Activated CD4-positive, alpha-beta T cell treated with anti-CD3 and anti-CD28 coated beads, Interleukin-2, amount 50 U/mL, for 16 hours (primary cell): ENCODE results near the gene CEACAM19.
"Not testable (repeated sequence)": the region's sequence is repeated elsewhere in the genome, so short reads cannot be mapped to it uniquely, and the experiment has no call there.

Source experiments
- DNase-seq: peaks from one replicate; pipeline ENCODE4 v3.0.0-alpha.2; 2020

CEACAM19 gene

DNA sequence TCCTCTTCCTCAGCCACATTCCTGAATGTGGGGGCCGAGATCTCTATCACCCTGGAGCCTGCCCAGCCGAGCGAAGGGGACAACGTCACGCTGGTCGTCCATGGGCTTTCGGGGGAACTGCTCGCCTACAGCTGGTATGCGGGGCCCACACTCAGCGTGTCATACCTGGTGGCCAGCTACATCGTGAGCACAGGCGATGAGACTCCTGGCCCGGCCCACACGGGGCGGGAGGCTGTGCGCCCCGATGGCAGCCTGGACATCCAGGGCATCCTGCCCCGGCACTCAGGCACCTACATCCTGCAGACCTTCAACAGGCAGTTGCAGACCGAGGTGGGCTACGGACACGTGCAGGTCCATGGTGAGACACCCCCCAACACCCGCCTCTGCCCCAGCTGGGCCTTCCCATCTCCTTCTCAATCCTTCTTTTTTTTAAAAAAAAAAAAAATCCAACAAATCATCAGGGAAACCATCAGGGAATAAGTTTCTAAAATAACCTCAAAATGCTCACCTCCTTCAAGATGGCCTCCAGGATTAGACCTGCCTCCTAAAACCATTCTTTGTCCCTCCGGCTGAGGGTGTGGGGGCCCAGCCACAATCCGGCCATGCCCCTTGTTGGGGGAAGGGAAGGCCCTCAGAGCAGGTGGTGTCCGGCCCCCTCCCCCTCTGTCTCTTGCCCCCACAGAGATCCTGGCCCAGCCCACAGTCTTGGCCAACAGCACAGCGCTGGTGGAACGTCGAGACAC lies 32.2 kb downstream of the CEACAM19 start:
- DNase-seq = no peak

- DNase-seq = no peak
These were observed 33.7 kb downstream of the CEACAM19 start for GRCh38 chr19:44704982-44705381.

- DNase-seq = no peak
These were observed 34.3 kb downstream of the CEACAM19 start for GRCh38 chr19:44705502-44706010.

- DNase-seq = no peak
These were observed 35.4 kb downstream of the CEACAM19 start for GRCh38 chr19:44706506-44707236.

DNA sequence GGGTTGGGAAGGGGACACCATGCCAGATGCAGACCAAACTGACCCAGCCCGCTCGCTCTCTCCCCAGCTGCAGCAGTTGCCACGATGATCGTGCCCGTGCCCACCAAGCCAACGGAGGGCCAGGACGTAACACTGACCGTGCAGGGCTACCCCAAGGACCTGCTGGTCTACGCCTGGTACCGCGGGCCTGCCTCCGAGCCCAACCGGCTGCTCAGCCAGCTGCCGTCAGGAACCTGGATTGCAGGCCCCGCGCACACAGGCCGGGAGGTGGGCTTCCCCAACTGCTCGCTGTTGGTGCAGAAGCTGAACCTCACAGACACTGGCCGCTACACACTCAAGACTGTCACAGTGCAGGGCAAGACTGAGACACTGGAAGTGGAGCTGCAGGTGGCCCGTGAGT lies 36.5 kb downstream of the CEACAM19 start:
- DNase-seq = no peak

GRCh38 chr19:44708940-44709339 lies 37.7 kb downstream of the CEACAM19 start:
- no peak for DNase-seq

GRCh38 chr19:44709434-44710266 lies 38.4 kb downstream of the CEACAM19 start:
- not testable (repeated sequence) for DNase-seq

DNA sequence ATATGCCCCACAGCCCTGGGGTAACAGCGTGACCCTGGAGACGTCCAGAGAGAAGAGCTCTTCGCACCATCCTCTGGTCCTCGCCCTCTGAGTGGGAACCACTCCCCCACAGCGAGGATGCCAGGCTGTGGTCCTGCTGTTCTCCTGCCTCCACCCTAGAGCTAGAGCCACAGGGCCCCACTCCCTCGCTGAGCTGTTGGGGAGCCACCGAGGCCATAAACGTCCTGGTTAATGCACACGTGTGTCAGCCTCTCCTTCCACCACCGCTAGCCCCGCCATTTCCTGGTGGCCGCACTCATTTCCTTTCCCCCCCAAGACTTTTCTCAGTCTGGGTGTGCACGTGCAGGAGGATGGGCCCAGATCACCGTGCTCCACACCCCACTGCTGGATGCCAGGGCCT lies 39.2 kb downstream of the CEACAM19 start:
- DNase-seq = no peak

DNA sequence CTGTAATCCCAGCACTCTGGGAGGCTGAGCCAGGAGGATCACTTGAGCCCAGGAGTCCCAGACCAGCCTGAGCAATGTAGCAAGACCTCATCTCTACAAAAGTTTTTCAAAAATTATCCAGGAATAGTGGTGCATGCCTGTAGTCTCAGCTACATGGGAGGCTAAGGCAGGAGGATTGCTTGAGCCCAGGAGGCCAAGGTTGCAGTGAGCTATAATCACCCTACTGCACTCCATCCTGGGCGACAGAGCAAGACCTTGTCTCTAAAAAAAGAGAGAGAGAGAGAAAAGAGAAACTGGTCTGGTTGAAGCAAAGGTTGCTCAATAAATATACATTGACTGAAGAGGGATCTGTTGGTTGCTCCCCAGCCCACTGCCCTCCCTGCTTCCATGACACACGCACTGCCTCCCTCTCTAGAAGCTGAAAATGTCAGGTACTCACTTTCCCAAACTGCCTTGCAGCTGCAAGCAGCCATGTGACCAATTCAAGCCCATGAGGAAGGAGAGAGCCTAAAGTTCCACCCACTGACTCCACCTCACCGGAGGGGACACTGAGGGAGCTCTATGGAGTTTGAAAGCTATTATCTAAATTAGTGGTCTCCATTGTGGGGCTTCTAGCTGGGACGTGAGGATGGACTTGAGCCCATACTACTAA lies 41.7 kb downstream of the CEACAM19 start:
- DNase-seq = no peak

DNA sequence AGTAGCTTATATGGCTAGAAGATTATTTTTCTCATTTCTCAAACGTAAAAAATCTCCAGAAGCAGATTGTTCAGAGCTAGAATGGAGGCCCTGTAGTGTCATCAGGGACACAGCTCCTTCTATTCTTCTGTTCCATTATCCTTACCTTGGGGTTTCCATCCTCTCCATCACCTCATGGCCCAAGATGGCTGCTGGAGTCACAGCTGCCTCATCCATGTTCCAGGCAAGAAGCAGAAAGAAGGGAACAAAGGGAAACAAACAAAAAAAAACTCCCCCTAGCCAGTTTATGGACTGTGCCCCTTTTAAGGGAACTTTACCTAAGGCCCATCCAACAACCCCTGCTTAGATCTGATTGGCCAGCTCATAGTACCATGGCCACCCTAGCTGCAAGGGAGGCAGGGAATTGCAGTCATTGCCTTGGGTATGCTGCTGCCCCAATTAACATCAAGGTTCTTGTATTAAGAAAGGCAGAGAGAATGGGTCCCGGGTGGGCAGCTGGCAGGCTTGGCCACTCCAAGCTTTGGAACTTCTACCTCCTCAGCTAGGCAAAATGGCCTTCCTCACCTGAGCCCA lies 43.4 kb downstream of the CEACAM19 start:
- DNase-seq = no peak

- no peak for DNase-seq
These were observed 46.3 kb downstream of the CEACAM19 start for GRCh38 chr19:44717603-44718002.

DNA sequence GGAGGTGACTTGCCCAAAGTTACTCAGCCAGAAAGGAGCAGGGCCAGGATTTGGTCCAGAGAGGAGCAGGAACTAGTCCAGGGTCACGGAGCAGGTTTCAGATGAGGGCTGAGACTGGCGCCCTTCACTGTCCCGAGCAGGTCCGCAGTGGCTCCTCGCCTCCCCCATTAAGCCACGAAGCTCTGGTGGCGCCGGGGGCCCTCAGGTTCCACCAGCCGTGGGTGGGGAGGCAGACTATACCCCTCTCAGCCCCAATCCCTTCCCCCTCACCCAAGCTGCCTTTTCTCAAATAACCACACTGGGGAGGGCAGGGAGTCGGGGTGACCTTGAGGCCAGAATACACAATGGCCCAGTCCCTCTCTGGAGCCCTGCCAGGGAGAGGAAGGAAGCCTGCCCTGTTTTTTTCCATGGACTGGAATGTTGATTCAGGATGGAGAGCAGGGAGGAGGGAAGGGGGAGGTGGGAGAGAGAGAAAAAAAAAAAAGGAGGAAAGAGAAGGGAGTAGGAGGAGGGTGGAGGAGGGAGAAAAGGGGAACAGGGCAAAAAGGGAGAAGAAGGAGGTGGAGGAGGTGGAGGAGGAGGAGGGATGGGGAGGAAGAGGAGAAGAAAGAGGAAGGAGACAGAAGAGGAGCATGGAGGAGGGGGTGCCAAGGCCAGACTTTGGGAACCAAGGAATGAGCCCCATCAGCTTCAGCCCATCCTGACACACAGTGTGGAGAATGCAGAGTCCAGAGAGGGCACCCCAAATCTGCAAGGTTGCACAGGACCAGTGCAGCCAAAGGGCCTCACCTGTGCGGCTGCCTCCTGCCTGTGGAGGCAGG lies 47.4 kb downstream of the CEACAM19 start:
- no peak for DNase-seq

GRCh38 chr19:44719262-44719701 lies 48.0 kb downstream of the CEACAM19 start:
- DNase-seq = no peak

DNA sequence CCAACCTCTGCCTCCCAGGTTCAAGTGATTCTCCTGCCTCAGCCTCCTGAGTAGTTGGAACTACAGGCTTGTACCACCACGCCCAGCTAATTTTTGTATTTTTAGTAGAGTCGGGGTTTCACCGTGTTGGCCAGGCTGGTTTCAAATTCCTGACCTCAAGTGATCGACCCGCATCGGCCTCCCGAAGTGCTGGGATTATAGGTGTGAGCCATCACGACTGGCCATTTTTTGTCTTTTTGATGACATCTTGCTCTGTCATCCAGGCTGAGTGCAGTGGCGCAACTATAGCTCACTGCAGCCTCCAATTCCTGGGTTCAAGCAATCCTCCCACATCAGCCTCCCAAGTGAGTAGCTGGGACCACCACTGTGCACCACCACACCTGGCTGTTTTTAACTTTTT lies 49.1 kb downstream of the CEACAM19 start:
- DNase-seq = not testable (repeated sequence)

- DNase-seq = no peak
These were observed 49.7 kb downstream of the CEACAM19 start for GRCh38 chr19:44720945-44721344.

- not testable (repeated sequence) for DNase-seq
These were observed 50.1 kb downstream of the CEACAM19 start for GRCh38 chr19:44721369-44721768.

GRCh38 chr19:44722131-44723121 lies 51.1 kb downstream of the CEACAM19 start:
- DNase-seq = peak; percentile 42

DNA sequence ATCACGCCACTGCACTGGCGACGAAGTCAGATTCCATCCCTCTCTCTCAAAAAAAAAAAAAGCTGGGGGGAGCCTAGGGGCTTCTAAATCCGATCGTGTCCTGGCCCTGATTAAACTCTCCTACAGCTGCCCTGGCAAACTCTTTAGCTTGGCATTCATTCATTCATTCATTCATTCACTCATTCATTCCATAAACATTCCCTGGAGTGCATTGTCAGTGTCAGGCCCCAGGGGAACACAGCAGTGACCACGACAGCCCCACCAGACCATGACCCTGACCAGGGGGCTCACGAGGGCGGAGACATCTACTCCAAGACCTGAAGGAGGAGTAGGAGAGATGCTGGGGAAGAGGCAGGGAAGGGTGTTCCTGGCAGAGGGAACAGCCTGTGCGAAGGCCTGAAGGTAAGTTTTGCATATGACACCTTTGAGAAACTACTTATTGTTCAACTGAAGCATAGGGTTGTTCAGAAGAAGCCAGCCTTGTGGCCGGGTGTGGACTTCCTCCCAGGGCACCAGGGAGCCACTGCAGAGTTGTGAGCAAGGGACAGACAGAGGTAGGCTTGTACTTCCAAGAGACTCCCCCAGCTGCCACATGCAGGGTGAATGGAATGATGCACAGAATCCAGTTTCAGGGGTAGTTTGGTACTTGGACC lies 52.1 kb downstream of the CEACAM19 start:
- no peak for DNase-seq

- DNase-seq = peak; percentile 81
These were observed 52.7 kb downstream of the CEACAM19 start for GRCh38 chr19:44723952-44724319.

DNA sequence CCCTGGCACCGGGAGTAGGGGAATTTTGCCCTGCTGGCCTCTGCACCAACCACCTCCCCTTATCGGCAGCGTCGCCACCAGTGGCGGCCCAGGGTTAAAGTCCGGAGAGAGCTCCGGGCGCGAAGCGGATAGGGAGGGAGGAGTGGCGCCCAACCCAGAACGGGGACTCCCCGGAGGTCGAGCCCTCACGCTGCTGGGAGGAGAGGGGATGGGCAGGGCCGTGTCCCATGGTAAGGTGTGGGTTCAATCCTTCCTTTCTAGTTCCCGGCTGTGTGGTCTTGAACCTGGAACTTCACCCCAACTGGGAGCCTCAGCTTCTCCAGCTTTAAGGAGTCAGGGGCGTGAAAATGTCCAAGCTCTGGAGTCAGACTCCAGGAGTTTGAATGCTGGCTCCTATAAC lies 54.0 kb downstream of the CEACAM19 start:
- no peak for DNase-seq
